IMR-90 (cell line): ENCODE results near the gene ABHD6. TPM values are rescaled to one million over a fixed set of nuclear protein-coding genes. Genes with fewer than 3 reads are reported as not detected.
A peak's percentile ranks its signal among the peaks of the same experiment; 100 is the strongest.

Experiments
- ATAC-seq: fragments of 200-7000 bp; cut with Tn5 transposase; 2 replicates; pipeline ENCODE4 v1.9.1; 2020; ENCODE audit warnings: low read depth, mild to moderate bottlenecking, moderate library complexity
- BruUV-seq: library from RNA; stranded (reverse); fragments of 400-500 nt; replicated peaks from 2 replicates; lab custom pipeline; 2021; lab: Mats Ljungman, UMichigan
- CTCF ChIA-PET: fragments of 300-600 bp; formaldehyde crosslinking; extraction: SDS; loops from one replicate; lab custom pipeline; 2021; ENCODE audit warnings: antibody characterized with exemption; lab: Yijun Ruan, JAX
- POLR2A ChIA-PET: fragments of 300-600 bp; sonication (Branson Sonifier 250); formaldehyde crosslinking; loops from one replicate; lab custom pipeline; 2022; ENCODE audit warnings: antibody characterized with exemption; ENCODE audit not compliant: unreplicated experiment; lab: Charles Lee
- DNase-seq: peaks from one replicate; pipeline ENCODE4 v3.0.0; 2013
- H2AFZ ChIP-seq: replicated peaks from 2 replicates; pipeline ENCODE3; 2013; ENCODE audit warnings: low read length, mild to moderate bottlenecking; ENCODE audit not compliant: poor library complexity
- H2AK5ac ChIP-seq: 2 replicates; pipeline ENCODE4 v1.6.1; 2013; ENCODE audit warnings: low read depth, low read length, inconsistent platforms
- H2AK9ac ChIP-seq: replicated peaks from 2 replicates; pipeline ENCODE3; 2013; ENCODE audit warnings: mild to moderate bottlenecking, low read depth, low read length, moderate library complexity; ENCODE audit not compliant: poor library complexity
- H2BK120ac ChIP-seq: 2 replicates; pipeline ENCODE4 v1.6.1; 2013; ENCODE audit warnings: low read depth, low read length, inconsistent platforms
- H2BK15ac ChIP-seq: 3 replicates; pipeline ENCODE4 v1.6.1; 2013; ENCODE audit warnings: low read depth, low read length, inconsistent platforms
- H2BK20ac ChIP-seq: 2 replicates; pipeline ENCODE4 v1.6.1; 2013; ENCODE audit warnings: low read depth, mild to moderate bottlenecking, inconsistent platforms, low read length, moderate library complexity
- H2BK5ac ChIP-seq: 2 replicates; pipeline ENCODE4 v1.6.1; 2013; ENCODE audit warnings: mild to moderate bottlenecking, low read depth, low read length, inconsistent platforms; ENCODE audit not compliant: poor library complexity, severe bottlenecking
- H3K14ac ChIP-seq: replicated peaks from 2 replicates; pipeline ENCODE4 v1.6.1; 2013; ENCODE audit warnings: low read depth, low read length, inconsistent platforms
- H3K18ac ChIP-seq: 2 replicates; pipeline ENCODE4 v1.6.1; 2013; ENCODE audit warnings: low read depth, low read length, control low read depth
- H3K23ac ChIP-seq: 2 replicates; pipeline ENCODE4 v1.6.1; 2013; ENCODE audit warnings: low read depth, low read length, inconsistent platforms
- H3K27ac ChIP-seq: 2 replicates; pipeline ENCODE4 v1.5.1; 2013; ENCODE audit warnings: mild to moderate bottlenecking, control low read depth, low read length; ENCODE audit not compliant: insufficient read depth
- H3K27me3 ChIP-seq: 2 replicates; pipeline ENCODE4 v1.6.1; 2013; ENCODE audit warnings: low read length; ENCODE audit not compliant: control insufficient read depth, insufficient read depth
- H3K36me3 ChIP-seq: 2 replicates; pipeline ENCODE4 v1.6.1; 2013; ENCODE audit warnings: low read length, mixed read lengths; ENCODE audit not compliant: control insufficient read depth, insufficient read depth
- H3K4ac ChIP-seq: 2 replicates; pipeline ENCODE4 v1.6.1; 2013; ENCODE audit warnings: low read depth, low read length, inconsistent platforms
- H3K4me1 ChIP-seq: 2 replicates; pipeline ENCODE4 v1.6.1; 2013; ENCODE audit warnings: low read length, mixed read lengths; ENCODE audit not compliant: control insufficient read depth, insufficient read depth
- H3K4me2 ChIP-seq: 2 replicates; pipeline ENCODE4 v1.6.1; 2013; ENCODE audit warnings: low read depth, mild to moderate bottlenecking, control low read depth, low read length, moderate library complexity
- H3K4me3 ChIP-seq: 2 replicates; pipeline ENCODE4 v1.5.1; 2013; ENCODE audit warnings: low read depth, mild to moderate bottlenecking, control low read depth, low read length, moderate library complexity; ENCODE audit not compliant: insufficient read depth
- H3K56ac ChIP-seq: 2 replicates; pipeline ENCODE4 v1.6.1; 2013; ENCODE audit warnings: low read length, inconsistent platforms; ENCODE audit not compliant: insufficient read depth; ENCODE audit errors: extremely low read depth
- H3K79me1 ChIP-seq, 2 experiments: 2 replicates each; pipeline ENCODE4 v1.6.1; 2013; ENCODE audit warnings: low read length in 2 of 2, inconsistent platforms in 1 of 2, low read depth in 1 of 2
- H3K9ac ChIP-seq: 2 replicates; pipeline ENCODE4 v1.6.1; 2013; ENCODE audit warnings: low read depth, low read length, control low read depth
- H3K9me1 ChIP-seq: 2 replicates; pipeline ENCODE4 v1.6.1; 2013; ENCODE audit warnings: low read length, inconsistent platforms; ENCODE audit not compliant: insufficient read depth
- H3K9me3 ChIP-seq: 2 replicates; pipeline ENCODE4 v1.6.1; 2013; ENCODE audit warnings: low read length; ENCODE audit not compliant: control insufficient read depth, insufficient read depth
- H4K20me1 ChIP-seq: 2 replicates; pipeline ENCODE4 v1.6.1; 2013; ENCODE audit warnings: low read length, inconsistent platforms; ENCODE audit not compliant: insufficient read depth
- H4K5ac ChIP-seq: 2 replicates; pipeline ENCODE4 v1.6.1; 2013; ENCODE audit warnings: mild to moderate bottlenecking, low read depth, low read length, control low read depth
- H4K8ac ChIP-seq, 2 experiments: 2 replicates each; pipeline ENCODE4 v1.6.1; 2013; ENCODE audit warnings: low read depth in 2 of 2, low read length in 2 of 2, control low read depth in 1 of 2, inconsistent platforms in 1 of 2
- H4K91ac ChIP-seq: 2 replicates; pipeline ENCODE4 v1.6.1; 2013; ENCODE audit warnings: low read depth, low read length, inconsistent platforms; ENCODE audit not compliant: insufficient read depth
- BHLHE40 ChIP-seq: fragments of 150-350 bp; IDR thresholded peaks from 2 replicates; pipeline ENCODE4 v1.6.1; 2016; ENCODE audit warnings: mild to moderate bottlenecking, low read depth, low read length
- CEBPB ChIP-seq: IDR thresholded peaks from 2 replicates; pipeline ENCODE4 v1.6.1; 2012; ENCODE audit warnings: low read depth, low read length, improper control_type of control experiment
- CHD1 ChIP-seq: IDR thresholded peaks from 2 replicates; pipeline ENCODE4 v1.6.1; 2012; ENCODE audit warnings: low read depth, low read length, improper control_type of control experiment
- FOS ChIP-seq: fragments of 150-350 bp; IDR thresholded peaks from 2 replicates; pipeline ENCODE4 v1.6.1; 2016; ENCODE audit warnings: low read depth, low read length
- MAFK ChIP-seq: IDR thresholded peaks from 2 replicates; pipeline ENCODE4 v1.6.1; 2012; ENCODE audit warnings: low read depth, low read length, improper control_type of control experiment
- MAZ ChIP-seq: IDR thresholded peaks from 2 replicates; pipeline ENCODE4 v1.6.1; 2012; ENCODE audit warnings: low read depth, mild to moderate bottlenecking, low read length, improper control_type of control experiment, moderate library complexity, borderline replicate concordance
- MXI1 ChIP-seq: IDR thresholded peaks from 2 replicates; pipeline ENCODE4 v1.6.1; 2012; ENCODE audit warnings: low read depth, mild to moderate bottlenecking, low read length, moderate library complexity, borderline replicate concordance
- NFE2L2 ChIP-seq: fragments of 150-350 bp; IDR thresholded peaks from 2 replicates; pipeline ENCODE4 v1.6.1; 2016; ENCODE audit warnings: low read depth, mild to moderate bottlenecking, low read length
- POLR2A ChIP-seq: IDR thresholded peaks from 2 replicates; pipeline ENCODE4 v1.6.1; 2012; ENCODE audit warnings: mild to moderate bottlenecking, low read depth, low read length
- RAD21 ChIP-seq: IDR thresholded peaks from 2 replicates; pipeline ENCODE4 v1.6.1; 2012; ENCODE audit warnings: low read length, improper control_type of control experiment
- RCOR1 ChIP-seq: IDR thresholded peaks from 2 replicates; pipeline ENCODE4 v1.6.1; 2012; ENCODE audit warnings: mild to moderate bottlenecking, low read length, improper control_type of control experiment; ENCODE audit not compliant: insufficient replicate concordance
- RFX5 ChIP-seq: IDR thresholded peaks from 2 replicates; pipeline ENCODE4 v1.8.0; 2012; ENCODE audit warnings: low read depth, mild to moderate bottlenecking, low read length, moderate library complexity
- SMC3 ChIP-seq: fragments of 150-350 bp; IDR thresholded peaks from 2 replicates; pipeline ENCODE4 v1.6.1; 2016; ENCODE audit warnings: low read depth, mild to moderate bottlenecking, antibody characterized with exemption, low read length, moderate library complexity
- WGBS, 2 experiments: methylation state at CpG; one replicate each; pipeline versions ENCODE4 v1.1.5 to v1.1.7; 2013; ENCODE audit warnings: missing lambda C conversion rate in 2 of 2; ENCODE audit not compliant: insufficient read length in 1 of 2; ENCODE audit errors: extremely low coverage in 2 of 2; 5-methylcytosine and 5-hydroxymethylcytosine counted together
- dilution Hi-C: fragments of 300-500 bp; cut with HindIII; formaldehyde crosslinking; loops from one replicate; pipeline ENCODE4 v1.14.3; 2018; ENCODE audit warnings: low sequenced_read_pairs; ENCODE audit not compliant: unreplicated experiment
- in situ Hi-C: fragments of 300-500 bp; cut with MboI; formaldehyde crosslinking; loops from 3 replicates; pipeline ENCODE4 v1.14.3; 2019; ENCODE audit warnings: low sequenced_read_pairs, inconsistent platforms, mixed read lengths
- intact Hi-C: fragments of 100-400 bp; cut with micrococcal nuclease; formaldehyde crosslinking; loops from 2 replicates; pipeline ENCODE4 v1.10.0; 2022
- polyA plus RNA-seq, 3 experiments: library from polyadenylated mRNA; depleted of rRNA; stranded (reverse); fragments of >200 nt; gene quantifications; 2 replicates each; pipeline ENCODE4 v1.2.3, GENCODE V29; 2012; ENCODE audit warnings: low replicate concordance in 1 of 3
- total RNA-seq: library from RNA; depleted of rRNA; stranded (reverse); fragments of >200 nt; gene quantifications from 2 replicates; pipeline ENCODE4 v1.2.3, GENCODE V29; 2012
- TF ChIP-seq, protein P1 (sequence below): fragments of 150-350 bp; IDR thresholded peaks from 2 replicates; pipeline ENCODE4 v1.6.1; 2017; ENCODE audit warnings: mild to moderate bottlenecking, antibody characterized with exemption, low read length, low read depth
- TF ChIP-seq, protein P2 (sequence below): conservative IDR thresholded peaks from 2 replicates; pipeline ENCODE4 v1.5.1; 2012; ENCODE audit warnings: mild to moderate bottlenecking, low read depth, low read length, improper control_type of control experiment
- TF ChIP-seq, protein P3 (sequence below): fragments of 150-350 bp; IDR thresholded peaks from 2 replicates; pipeline ENCODE4 v1.6.1; 2016; ENCODE audit warnings: low read depth, mild to moderate bottlenecking, low read length, moderate library complexity, borderline replicate concordance

Gene ABHD6
- total and polyA plus RNA-seq, 2 of the 4 experiments (the other 2 are of a cell fraction) = 5.0 to 5.6 TPM

DNA sequence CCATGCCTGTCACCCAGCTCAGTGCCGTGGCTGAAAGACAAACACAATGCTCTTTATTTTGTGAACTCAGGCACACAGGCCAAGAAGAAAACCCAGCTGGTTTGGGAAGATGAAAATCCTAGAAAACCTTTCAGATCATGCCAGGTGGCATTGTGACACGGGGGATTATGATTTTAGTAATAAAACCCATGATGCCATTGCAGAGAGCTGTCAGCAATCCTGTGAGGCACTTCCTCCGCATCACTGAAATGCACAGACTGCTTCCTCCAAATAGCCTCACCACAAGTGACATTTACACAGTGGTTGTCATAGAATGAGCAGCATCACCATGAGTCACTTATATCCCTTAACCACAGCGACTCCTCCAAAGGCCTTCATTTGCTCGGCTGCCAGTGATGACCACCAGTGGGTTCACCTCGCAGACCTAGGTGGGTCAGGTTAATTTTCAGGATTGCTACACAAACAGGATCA, 22.7 kb downstream of the ABHD6 start:
- Histone ChIP-seq H3K4me3 (no peak overlapping the region), H3K9me3 (no peaks in the 10 kb centered on the region), H2BK5ac (peak overlapping the region; percentile 21), H3K27me3 (no peaks in the 10 kb centered on the region), H3K4me1 (peaks cover 9% of the 10 kb centered on the region), H3K14ac (no peak overlapping the region), H2AFZ (peak overlapping the region; percentile 10), H3K27ac (no peak overlapping the region), H3K18ac (no peak overlapping the region), H2BK15ac (no peak overlapping the region), H3K56ac (no peak overlapping the region), H3K79me1 (no peaks in the 10 kb centered on the region), H3K9ac (no peak overlapping the region), H4K20me1 (peaks cover 5% of the 10 kb centered on the region; the same call in 1 of the 2 replicates), H2AK5ac (peak overlapping the region; percentile 27; the same call in 1 of the 2 replicates), H3K36me3 (peaks cover 7% of the 10 kb centered on the region), H3K4me2 (no peak overlapping the region; the same call in 1 of the 2 replicates), H4K5ac (no peak overlapping the region), H2AK9ac (no peak overlapping the region), H2BK20ac (no peak overlapping the region), H3K23ac (no peak overlapping the region), H4K91ac (no peak overlapping the region), H2BK120ac (no peak overlapping the region), H4K8ac (no peak overlapping the region; a peak in 1 of 4 replicates), H3K9me1 (peaks cover 6% of the 10 kb centered on the region), H3K4ac (0 out of 2 replicates have a peak overlapping the region, but pooled peaks have one; percentile 1)
- in situ Hi-C loops (no loop called here), intact Hi-C loops (no loop called here), dilution Hi-C loops (no loop called here)
- ChIA-PET POLR2A (interaction anchor here (0.5 to 0.6 kb wide), 2 partner anchors 37 to 981 kb away, joined by 4 to 6 read pairs; no protein-coding TSS in a partner anchor), CTCF (no interaction called here)
- peak; percentile 87 for ATAC-seq
- BruUV-seq = no TSS peak
- TF ChIP-seq BHLHE40 (0 out of 2 replicates have a peak, but pooled peaks have one; percentile 8), POLR2A (no peak), CHD1 (no peak; the same call in 1 of the 2 replicates), RFX5 (no peak), SMC3 (no peak), MXI1 (no peak), MAFK (no peak), MAZ (no peak), RCOR1 (peak; percentile 52), CEBPB (0 out of 2 replicates have a peak, but pooled peaks have one; percentile 4), FOS (peak; percentile 71), RAD21 (no peak), NFE2L2 (peak; percentile 36; the same call in 1 of the 2 replicates)
- TF ChIP-seq, protein P1, sequence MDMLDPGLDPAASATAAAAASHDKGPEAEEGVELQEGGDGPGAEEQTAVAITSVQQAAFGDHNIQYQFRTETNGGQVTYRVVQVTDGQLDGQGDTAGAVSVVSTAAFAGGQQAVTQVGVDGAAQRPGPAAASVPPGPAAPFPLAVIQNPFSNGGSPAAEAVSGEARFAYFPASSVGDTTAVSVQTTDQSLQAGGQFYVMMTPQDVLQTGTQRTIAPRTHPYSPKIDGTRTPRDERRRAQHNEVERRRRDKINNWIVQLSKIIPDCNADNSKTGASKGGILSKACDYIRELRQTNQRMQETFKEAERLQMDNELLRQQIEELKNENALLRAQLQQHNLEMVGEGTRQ = no peak
- TF ChIP-seq, protein P2, sequence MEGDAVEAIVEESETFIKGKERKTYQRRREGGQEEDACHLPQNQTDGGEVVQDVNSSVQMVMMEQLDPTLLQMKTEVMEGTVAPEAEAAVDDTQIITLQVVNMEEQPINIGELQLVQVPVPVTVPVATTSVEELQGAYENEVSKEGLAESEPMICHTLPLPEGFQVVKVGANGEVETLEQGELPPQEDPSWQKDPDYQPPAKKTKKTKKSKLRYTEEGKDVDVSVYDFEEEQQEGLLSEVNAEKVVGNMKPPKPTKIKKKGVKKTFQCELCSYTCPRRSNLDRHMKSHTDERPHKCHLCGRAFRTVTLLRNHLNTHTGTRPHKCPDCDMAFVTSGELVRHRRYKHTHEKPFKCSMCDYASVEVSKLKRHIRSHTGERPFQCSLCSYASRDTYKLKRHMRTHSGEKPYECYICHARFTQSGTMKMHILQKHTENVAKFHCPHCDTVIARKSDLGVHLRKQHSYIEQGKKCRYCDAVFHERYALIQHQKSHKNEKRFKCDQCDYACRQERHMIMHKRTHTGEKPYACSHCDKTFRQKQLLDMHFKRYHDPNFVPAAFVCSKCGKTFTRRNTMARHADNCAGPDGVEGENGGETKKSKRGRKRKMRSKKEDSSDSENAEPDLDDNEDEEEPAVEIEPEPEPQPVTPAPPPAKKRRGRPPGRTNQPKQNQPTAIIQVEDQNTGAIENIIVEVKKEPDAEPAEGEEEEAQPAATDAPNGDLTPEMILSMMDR = no peak
- TF ChIP-seq, protein P3, sequence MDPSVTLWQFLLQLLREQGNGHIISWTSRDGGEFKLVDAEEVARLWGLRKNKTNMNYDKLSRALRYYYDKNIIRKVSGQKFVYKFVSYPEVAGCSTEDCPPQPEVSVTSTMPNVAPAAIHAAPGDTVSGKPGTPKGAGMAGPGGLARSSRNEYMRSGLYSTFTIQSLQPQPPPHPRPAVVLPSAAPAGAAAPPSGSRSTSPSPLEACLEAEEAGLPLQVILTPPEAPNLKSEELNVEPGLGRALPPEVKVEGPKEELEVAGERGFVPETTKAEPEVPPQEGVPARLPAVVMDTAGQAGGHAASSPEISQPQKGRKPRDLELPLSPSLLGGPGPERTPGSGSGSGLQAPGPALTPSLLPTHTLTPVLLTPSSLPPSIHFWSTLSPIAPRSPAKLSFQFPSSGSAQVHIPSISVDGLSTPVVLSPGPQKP = no peak
- 17% methylated on average over 3 of the region's 6 CpGs; no CpG with 5 or more reads in 1 of the 2 experiments for WGBS, 2 experiments
- peak; percentile 93 for DNase-seq
